ENCODE measurements around the gene AFP.

DNA sequence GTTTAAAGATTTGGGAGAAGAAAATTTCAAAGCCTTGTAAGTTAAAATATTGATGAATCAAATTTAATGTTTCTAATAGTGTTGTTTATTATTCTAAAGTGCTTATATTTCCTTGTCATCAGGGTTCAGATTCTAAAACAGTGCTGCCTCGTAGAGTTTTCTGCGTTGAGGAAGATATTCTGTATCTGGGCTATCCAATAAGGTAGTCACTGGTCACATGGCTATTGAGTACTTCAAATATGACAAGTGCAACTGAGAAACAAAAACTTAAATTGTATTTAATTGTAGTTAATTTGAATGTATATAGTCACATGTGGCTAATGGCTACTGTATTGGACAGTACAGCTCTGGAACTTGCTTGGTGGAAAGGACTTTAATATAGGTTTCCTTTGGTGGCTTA lies 30.9 kb upstream of the AFP start:
- TF ChIP-seq, protein P1, sequence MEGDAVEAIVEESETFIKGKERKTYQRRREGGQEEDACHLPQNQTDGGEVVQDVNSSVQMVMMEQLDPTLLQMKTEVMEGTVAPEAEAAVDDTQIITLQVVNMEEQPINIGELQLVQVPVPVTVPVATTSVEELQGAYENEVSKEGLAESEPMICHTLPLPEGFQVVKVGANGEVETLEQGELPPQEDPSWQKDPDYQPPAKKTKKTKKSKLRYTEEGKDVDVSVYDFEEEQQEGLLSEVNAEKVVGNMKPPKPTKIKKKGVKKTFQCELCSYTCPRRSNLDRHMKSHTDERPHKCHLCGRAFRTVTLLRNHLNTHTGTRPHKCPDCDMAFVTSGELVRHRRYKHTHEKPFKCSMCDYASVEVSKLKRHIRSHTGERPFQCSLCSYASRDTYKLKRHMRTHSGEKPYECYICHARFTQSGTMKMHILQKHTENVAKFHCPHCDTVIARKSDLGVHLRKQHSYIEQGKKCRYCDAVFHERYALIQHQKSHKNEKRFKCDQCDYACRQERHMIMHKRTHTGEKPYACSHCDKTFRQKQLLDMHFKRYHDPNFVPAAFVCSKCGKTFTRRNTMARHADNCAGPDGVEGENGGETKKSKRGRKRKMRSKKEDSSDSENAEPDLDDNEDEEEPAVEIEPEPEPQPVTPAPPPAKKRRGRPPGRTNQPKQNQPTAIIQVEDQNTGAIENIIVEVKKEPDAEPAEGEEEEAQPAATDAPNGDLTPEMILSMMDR (IDR thresholded peaks at IDR 0.05; ENCODE audit: borderline replicate concordance, extremely low read depth, low read length, poor library complexity, severe bottlenecking): no peak
- no peak for TF ChIP-seq EZH2 (IDR thresholded peaks at IDR 0.05; ENCODE audit: borderline replicate concordance, low read depth, low read length, severe bottlenecking)
